Measurements from ENCODE around the gene MELK. TPM values are rescaled to one million over a fixed set of nuclear protein-coding genes. Genes with fewer than 3 reads are reported as not detected.

The MELK gene
- total and polyA plus RNA-seq, 10 of the 15 experiments (the other 5 are each of a cell fraction or from before 2014, with no cell fraction given): 38.7 to 80.3 (median 51.6) TPM

DNA sequence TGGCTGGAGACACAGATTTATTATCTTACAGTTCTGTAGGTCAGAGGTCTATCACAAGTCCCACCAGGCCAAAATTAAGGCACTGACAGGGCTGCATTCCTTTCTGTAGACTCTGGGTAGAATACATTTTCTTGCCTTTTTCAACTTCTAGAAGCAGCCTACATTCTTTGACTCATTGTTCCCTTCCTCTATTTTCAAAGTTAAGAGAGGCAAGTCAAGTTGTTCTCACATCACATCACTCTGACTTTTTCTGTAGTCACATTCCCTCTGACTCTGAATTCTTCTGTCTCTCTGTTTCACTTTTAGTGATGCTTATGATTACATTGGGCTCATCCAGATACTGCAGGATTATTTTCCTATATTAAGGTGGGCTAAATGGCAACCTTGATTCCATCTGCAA, 119.0 kb downstream of the MELK start:
- Histone ChIP-seq H3K27me3 (replicated peaks in 1 of 2; ENCODE audit: control insufficient read depth in 2 of 2, insufficient read depth in 2 of 2, low read length in 1 of 2) (no peaks in the 10 kb centered on the region), H3K4me3 (no peak overlapping the region), H3K9me3 (replicated peaks; ENCODE audit: control insufficient read depth, insufficient read depth, low read length) (no peaks in the 10 kb centered on the region; the same call in 2 of the 3 replicates), H3K36me3 (ENCODE audit: control insufficient read depth in 2 of 2, insufficient read depth in 2 of 2, low read length in 1 of 2) (no peaks in the 10 kb centered on the region), H4K20me1 (ENCODE audit: control insufficient read depth, insufficient read depth) (no peaks in the 10 kb centered on the region), H3K4me1 (ENCODE audit: control insufficient read depth, insufficient read depth, low read length) (0 out of 2 replicates have a peak, but pooled peaks cover 2% of the 10 kb centered on the region), H3K9ac (ENCODE audit: control insufficient read depth, insufficient read depth, low read length) (no peak overlapping the region), H3K27ac (ENCODE audit: control insufficient read depth, insufficient read depth) (no peak overlapping the region), H3K79me2 (ENCODE audit: control insufficient read depth, insufficient read depth, low read length) (no peaks in the 10 kb centered on the region), H2AFZ (ENCODE audit: control insufficient read depth, low read depth, low read length) (no peak overlapping the region), H3K4me2 (ENCODE audit: control insufficient read depth, insufficient read depth) (no peak overlapping the region)
- ChIA-PET SMC1A (ENCODE audit: uncharacterized antibody, unreplicated experiment) (interaction anchor here (1.0 kb wide), 1 partner anchor 14 kb away, joined by 3 read pairs; no protein-coding TSS in a partner anchor), RAD21 (ENCODE audit: unreplicated experiment) (no interaction called here), CTCF (no interaction called here), POLR2A (no interaction called here)
- FAIRE-seq (no peak), DNase-seq (ENCODE audit: low read depth, low spot score) (no peak), ATAC-seq (no peak)
- intact Hi-C loops (cut with micrococcal nuclease; ENCODE audit: unreplicated experiment): no loop called here
- in situ Hi-C loops (cut with MboI): no loop called here
- no TSS peak for BruUV-seq (replicated peaks)
- TF ChIP-seq KDM1A (IDR thresholded peaks at IDR 0.05; ENCODE audit: borderline replicate concordance): no peak
- TF ChIP-seq, protein P1, sequence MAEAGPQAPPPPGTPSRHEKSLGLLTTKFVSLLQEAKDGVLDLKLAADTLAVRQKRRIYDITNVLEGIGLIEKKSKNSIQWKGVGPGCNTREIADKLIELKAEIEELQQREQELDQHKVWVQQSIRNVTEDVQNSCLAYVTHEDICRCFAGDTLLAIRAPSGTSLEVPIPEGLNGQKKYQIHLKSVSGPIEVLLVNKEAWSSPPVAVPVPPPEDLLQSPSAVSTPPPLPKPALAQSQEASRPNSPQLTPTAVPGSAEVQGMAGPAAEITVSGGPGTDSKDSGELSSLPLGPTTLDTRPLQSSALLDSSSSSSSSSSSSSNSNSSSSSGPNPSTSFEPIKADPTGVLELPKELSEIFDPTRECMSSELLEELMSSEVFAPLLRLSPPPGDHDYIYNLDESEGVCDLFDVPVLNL (IDR thresholded peaks at IDR 0.05; ENCODE audit: low read depth, low read length): no peak
- no peak for TF ChIP-seq BHLHE40 (IDR thresholded peaks at IDR 0.05; ENCODE audit: borderline replicate concordance in 1 of 2, low read depth in 2 of 2, low read length in 1 of 2)
- no peak for TF ChIP-seq POLR2A (IDR thresholded peaks at IDR 0.05; ENCODE audit: low read depth, low read length)
- no peak for TF ChIP-seq ATF7 (IDR thresholded peaks at IDR 0.05; ENCODE audit: low read depth)
- no peak for TF ChIP-seq SMARCA5 (IDR thresholded peaks at IDR 0.05)
- no peak for TF ChIP-seq STAT3 (IDR thresholded peaks at IDR 0.05; ENCODE audit: low read depth, low read length)
- TF ChIP-seq EP300 (IDR thresholded peaks at IDR 0.05; ENCODE audit: borderline replicate concordance in 1 of 2, control insufficient read depth in 1 of 2, low read depth in 2 of 2, low read length in 2 of 2): no peak

- POLR2A ChIA-PET: no interaction called here
- FAIRE-seq: no peak
- BruUV-seq (replicated peaks): no TSS peak
- TF ChIP-seq DPF2 (IDR thresholded peaks at IDR 0.05): no peak
- TF ChIP-seq POLR2AphosphoS2 (IDR thresholded peaks at IDR 0.05; ENCODE audit: low read depth, low read length): no peak
- TF ChIP-seq TBL1XR1 (IDR thresholded peaks at IDR 0.05; ENCODE audit: low read depth, low read length): no peak
- TF ChIP-seq STAT3 (IDR thresholded peaks at IDR 0.05; ENCODE audit: low read depth, low read length): no peak
- TF ChIP-seq LARP7 (IDR thresholded peaks at IDR 0.05): no peak
- TF ChIP-seq HDGF (IDR thresholded peaks at IDR 0.05): no peak
- TF ChIP-seq SMC3 (IDR thresholded peaks at IDR 0.05; ENCODE audit: borderline replicate concordance, low read length): no peak
- no peak for TF ChIP-seq CBX3 (IDR thresholded peaks at IDR 0.05; ENCODE audit: borderline replicate concordance, low read depth)
- TF ChIP-seq NR2C1 (IDR thresholded peaks at IDR 0.05): no peak
- TF ChIP-seq PBX3 (IDR thresholded peaks at IDR 0.05; ENCODE audit: insufficient replicate concordance, low read depth, low read length): no peak
- no peak for TF ChIP-seq ETV6 (conservative IDR thresholded peaks at IDR 0.05 in 1 of 2, IDR thresholded peaks at IDR 0.05 in 1 of 2; ENCODE audit: borderline replicate concordance in 1 of 2, low read depth in 1 of 2)
Observed at GRCh38 chr9:36698984-36699383, 126.3 kb downstream of the MELK start.

More at GRCh38 chr9:36698984-36699383, 126.3 kb downstream of the MELK start:
- ChIA-PET RAD21 (ENCODE audit: unreplicated experiment) (no interaction called here), SMC1A (ENCODE audit: uncharacterized antibody, unreplicated experiment) (no interaction called here), CTCF (no interaction called here)
- 2% methylated on average over 3 of the region's 3 CpGs for WGBS (ENCODE audit: insufficient coverage, insufficient replicate concordance, low lambda C conversion rate, missing lambda C conversion rate)
- ATAC-seq: no peak
- H2AFZ ChIP-seq (ENCODE audit: control insufficient read depth, low read depth, low read length): no peak overlapping the region
- no peak overlapping the region for H3K4me3 ChIP-seq
- no peaks in the 10 kb centered on the region for H3K4me1 ChIP-seq (ENCODE audit: control insufficient read depth, insufficient read depth, low read length)
- peaks cover 7% of the 10 kb centered on the region for H3K9me3 ChIP-seq (replicated peaks; ENCODE audit: control insufficient read depth, insufficient read depth, low read length)
- no peak overlapping the region for H3K4me2 ChIP-seq (ENCODE audit: control insufficient read depth, insufficient read depth)
- intact Hi-C loops (cut with micrococcal nuclease; ENCODE audit: unreplicated experiment) (no loop called here), in situ Hi-C loops (cut with MboI) (no loop called here)
- no peaks in the 10 kb centered on the region for H3K79me2 ChIP-seq (ENCODE audit: control insufficient read depth, insufficient read depth, low read length)
- no peaks in the 10 kb centered on the region for H3K36me3 ChIP-seq (ENCODE audit: control insufficient read depth in 2 of 2, insufficient read depth in 2 of 2, low read length in 1 of 2)
- H3K27me3 ChIP-seq (replicated peaks in 1 of 2; ENCODE audit: control insufficient read depth in 2 of 2, insufficient read depth in 2 of 2, low read length in 1 of 2): no peaks in the 10 kb centered on the region
- H3K27ac ChIP-seq (ENCODE audit: control insufficient read depth, insufficient read depth): no peak overlapping the region
- no peak overlapping the region for H3K9ac ChIP-seq (ENCODE audit: control insufficient read depth, insufficient read depth, low read length)
- H4K20me1 ChIP-seq (ENCODE audit: control insufficient read depth, insufficient read depth): no peaks in the 10 kb centered on the region
- no peak for DNase-seq (ENCODE audit: low read depth, low spot score)

Data from GM12878 (cell line).